Right lobe of liver (tissue), 4 donors: ENCODE results near the gene TFEB.

Experiments used
- CTCF ChIP-seq, 4 donors: fragments of 200-600 bp in 3 of 4; fragments of 450-650 bp in 1 of 4; IDR thresholded peaks; one replicate each; pipeline versions ENCODE4 v1.5.1 to v1.8.0; 2016 to 2022; ENCODE audit warnings: antibody characterized with exemption in 4 of 4, mild to moderate bottlenecking in 2 of 4
- POLR2A ChIP-seq: fragments of 450-650 bp; IDR thresholded peaks from one replicate; pipeline ENCODE4 v1.6.1; 2017; ENCODE audit warnings: antibody characterized with exemption, mild to moderate bottlenecking
- donor health status: DM: no; HTN: no; CAD: no.
- donor health status: DM: no; HTN: no; CAD: no.
- donor health status: DM: no; HTN: yes; CAD: no.

GRCh38 chr6:41757271-41757670 is 21.9 kb upstream of the TFEB start:
- no peak for TF ChIP-seq CTCF (IDR thresholded peaks at IDR 0.05)
- no peak for TF ChIP-seq POLR2A
